Measurements from ENCODE around the gene MORN2.

DNA sequence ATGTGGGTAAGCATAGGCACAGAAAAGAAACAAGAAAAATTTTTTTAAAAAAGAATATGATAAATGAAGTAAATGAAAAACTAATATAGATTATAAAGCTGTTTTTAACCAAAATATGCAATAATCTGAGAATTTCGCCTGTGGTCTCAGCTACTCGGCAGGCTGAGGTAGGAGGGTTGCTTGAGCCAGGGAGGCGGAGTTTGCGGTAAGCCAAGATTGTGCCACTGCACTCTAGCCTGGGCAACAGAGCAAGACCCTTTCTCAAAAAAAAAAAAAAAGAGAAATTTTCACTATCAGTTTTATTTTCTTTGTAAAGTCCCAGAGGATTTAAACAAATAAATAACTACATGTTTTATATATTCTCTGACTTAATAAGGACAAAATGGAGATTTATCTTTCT lies 47.3 kb upstream of the MORN2 start:
- TF ChIP-seq, protein P1, sequence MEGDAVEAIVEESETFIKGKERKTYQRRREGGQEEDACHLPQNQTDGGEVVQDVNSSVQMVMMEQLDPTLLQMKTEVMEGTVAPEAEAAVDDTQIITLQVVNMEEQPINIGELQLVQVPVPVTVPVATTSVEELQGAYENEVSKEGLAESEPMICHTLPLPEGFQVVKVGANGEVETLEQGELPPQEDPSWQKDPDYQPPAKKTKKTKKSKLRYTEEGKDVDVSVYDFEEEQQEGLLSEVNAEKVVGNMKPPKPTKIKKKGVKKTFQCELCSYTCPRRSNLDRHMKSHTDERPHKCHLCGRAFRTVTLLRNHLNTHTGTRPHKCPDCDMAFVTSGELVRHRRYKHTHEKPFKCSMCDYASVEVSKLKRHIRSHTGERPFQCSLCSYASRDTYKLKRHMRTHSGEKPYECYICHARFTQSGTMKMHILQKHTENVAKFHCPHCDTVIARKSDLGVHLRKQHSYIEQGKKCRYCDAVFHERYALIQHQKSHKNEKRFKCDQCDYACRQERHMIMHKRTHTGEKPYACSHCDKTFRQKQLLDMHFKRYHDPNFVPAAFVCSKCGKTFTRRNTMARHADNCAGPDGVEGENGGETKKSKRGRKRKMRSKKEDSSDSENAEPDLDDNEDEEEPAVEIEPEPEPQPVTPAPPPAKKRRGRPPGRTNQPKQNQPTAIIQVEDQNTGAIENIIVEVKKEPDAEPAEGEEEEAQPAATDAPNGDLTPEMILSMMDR (IDR thresholded peaks at IDR 0.05), result no peak
- TF ChIP-seq POLR2A (IDR thresholded peaks at IDR 0.05), result no peak
